Activated CD4-positive, CD25-positive, alpha-beta regulatory T cell treated with anti-CD3 and anti-CD28 coated beads, Interleukin-2, amount 50 U/mL, for 24 hours (primary cell): ENCODE results near the gene OR7G3.

Experiments
- ATAC-seq, 2 donors: fragments of 150-1000 bp; cut with Tn5 transposase; one replicate each; pipeline ENCODE4 v1.10.0; 2021; ENCODE audit warnings: mild to moderate bottlenecking in 1 of 2, moderate library complexity in 1 of 2

Gene OR7G3

GRCh38 chr19:9126900-9127405 is at the start of gene OR7G3:
Gene OR7G3 (minus strand): TSS chr19:9126950. CDS start chr19:9126950, 0 bp downstream.
- no peak for ATAC-seq

GRCh38 chr19:9175326-9175725 is 48.6 kb upstream of the OR7G3 start:
- no peak for ATAC-seq

- ATAC-seq: no peak
Measured at GRCh38 chr19:9171393-9171991, 44.7 kb upstream of the OR7G3 start.

- no peak for ATAC-seq
Measured at GRCh38 chr19:9166846-9167245, 40.1 kb upstream of the OR7G3 start.

GRCh38 chr19:9165261-9165660 is 38.5 kb upstream of the OR7G3 start:
- no peak for ATAC-seq

- no peak for ATAC-seq
Measured at GRCh38 chr19:9161427-9161826, 34.7 kb upstream of the OR7G3 start.

GRCh38 chr19:9159891-9160290 is 33.1 kb upstream of the OR7G3 start:
- ATAC-seq: no peak

- no peak for ATAC-seq
Measured at GRCh38 chr19:9156304-9156703, 29.6 kb upstream of the OR7G3 start.

- ATAC-seq: no peak
Measured at GRCh38 chr19:9155591-9155990, 28.8 kb upstream of the OR7G3 start.

- peak in 1 of 2 donors; percentile 25 for ATAC-seq
Measured at GRCh38 chr19:9151367-9151766, 24.6 kb upstream of the OR7G3 start.

GRCh38 chr19:9150650-9151049 is 23.9 kb upstream of the OR7G3 start:
- ATAC-seq: no peak

- no peak for ATAC-seq
Measured at GRCh38 chr19:9149997-9150396, 23.2 kb upstream of the OR7G3 start.

GRCh38 chr19:9148697-9149096 is 21.9 kb upstream of the OR7G3 start:
- no peak for ATAC-seq

GRCh38 chr19:9146882-9147281 is 20.1 kb upstream of the OR7G3 start:
- ATAC-seq: no peak

- no peak for ATAC-seq
Measured at GRCh38 chr19:9144920-9145319, 18.2 kb upstream of the OR7G3 start.

- ATAC-seq: peak; percentile 95 to 96
Measured at GRCh38 chr19:9140159-9140874, 13.6 kb upstream of the OR7G3 start, which contains the start of gene ZNF317. Gene ZNF317 (plus strand): TSS chr19:9140397. CDS start chr19:9156017, 15,620 bp downstream.

- no peak for ATAC-seq
Measured at GRCh38 chr19:9139609-9140158, 12.9 kb upstream of the OR7G3 start.

- ATAC-seq: no peak
Measured at GRCh38 chr19:9132422-9132821, 5.7 kb upstream of the OR7G3 start.

GRCh38 chr19:9130965-9131364 is 4.2 kb upstream of the OR7G3 start:
- peak in 1 of 2 donors; percentile 41 for ATAC-seq

GRCh38 chr19:9128171-9128570 is 1.4 kb upstream of the OR7G3 start:
- ATAC-seq: no peak

GRCh38 chr19:9116547-9116946 is 10.2 kb downstream of the OR7G3 start:
- ATAC-seq: no peak

- no peak for ATAC-seq
Measured at GRCh38 chr19:9115307-9115813, 11.4 kb downstream of the OR7G3 start, which contains the start of gene OR7G1. Gene OR7G1 (minus strand): TSS chr19:9115763. CDS start chr19:9115763, 0 bp downstream.

- no peak for ATAC-seq
Measured at GRCh38 chr19:9109959-9110358, 16.8 kb downstream of the OR7G3 start.

GRCh38 chr19:9107375-9107774 is 19.4 kb downstream of the OR7G3 start, which contains the start of gene OR7G2:
Gene OR7G2 (minus strand): TSS chr19:9107475. CDS start chr19:9103243, 4,232 bp downstream.
- ATAC-seq: no peak
